GM12878 (cell line): ENCODE measurements around the gene DHX32.

Source experiments
- TF ChIP-seq, protein P1 (sequence below), 3 experiments: IDR thresholded peaks in 2 of 3; conservative IDR thresholded peaks in 1 of 3; 2 replicates each; pipeline ENCODE4 v1.5.1; 2011; ENCODE audit warnings: low read depth in 3 of 3, low read length in 3 of 3, mild to moderate bottlenecking in 3 of 3, control low read depth in 2 of 3, moderate library complexity in 2 of 3, inconsistent platforms in 1 of 3, mixed read lengths in 1 of 3; ENCODE audit not compliant: control insufficient read depth in 2 of 3, insufficient read depth in 1 of 3; ENCODE audit errors: extremely low read depth in 1 of 3
- TF ChIP-seq, protein P2 (sequence below): fragments of 450-650 bp; IDR thresholded peaks from 2 replicates; pipeline ENCODE4 v1.6.1; 2016; ENCODE audit warnings: mild to moderate bottlenecking

DNA sequence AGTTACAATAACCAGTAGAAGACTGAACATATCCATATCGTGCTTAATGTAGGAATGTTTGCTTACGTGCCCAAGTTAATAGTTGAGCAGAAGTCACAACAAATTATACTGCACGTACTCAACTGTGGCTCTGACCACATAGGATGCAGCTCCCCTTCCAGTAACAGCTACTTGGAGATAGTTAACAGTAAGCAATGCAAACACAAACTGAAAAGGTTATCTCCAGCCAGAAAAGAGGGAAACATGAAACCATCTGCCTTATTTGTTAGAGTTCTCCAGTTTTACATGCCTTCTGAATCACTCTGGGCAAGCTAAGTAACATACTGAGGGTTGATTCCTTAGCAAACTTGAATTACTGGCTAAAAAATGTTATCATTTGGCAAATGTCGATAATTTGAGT, 9.8 kb downstream of the DHX32 start:
- TF ChIP-seq, protein P1, sequence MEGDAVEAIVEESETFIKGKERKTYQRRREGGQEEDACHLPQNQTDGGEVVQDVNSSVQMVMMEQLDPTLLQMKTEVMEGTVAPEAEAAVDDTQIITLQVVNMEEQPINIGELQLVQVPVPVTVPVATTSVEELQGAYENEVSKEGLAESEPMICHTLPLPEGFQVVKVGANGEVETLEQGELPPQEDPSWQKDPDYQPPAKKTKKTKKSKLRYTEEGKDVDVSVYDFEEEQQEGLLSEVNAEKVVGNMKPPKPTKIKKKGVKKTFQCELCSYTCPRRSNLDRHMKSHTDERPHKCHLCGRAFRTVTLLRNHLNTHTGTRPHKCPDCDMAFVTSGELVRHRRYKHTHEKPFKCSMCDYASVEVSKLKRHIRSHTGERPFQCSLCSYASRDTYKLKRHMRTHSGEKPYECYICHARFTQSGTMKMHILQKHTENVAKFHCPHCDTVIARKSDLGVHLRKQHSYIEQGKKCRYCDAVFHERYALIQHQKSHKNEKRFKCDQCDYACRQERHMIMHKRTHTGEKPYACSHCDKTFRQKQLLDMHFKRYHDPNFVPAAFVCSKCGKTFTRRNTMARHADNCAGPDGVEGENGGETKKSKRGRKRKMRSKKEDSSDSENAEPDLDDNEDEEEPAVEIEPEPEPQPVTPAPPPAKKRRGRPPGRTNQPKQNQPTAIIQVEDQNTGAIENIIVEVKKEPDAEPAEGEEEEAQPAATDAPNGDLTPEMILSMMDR (IDR thresholded peaks at IDR 0.05 in 2 of 3, conservative IDR thresholded peaks at IDR 0.05 in 1 of 3; ENCODE audit: control insufficient read depth in 2 of 3, extremely low read depth in 1 of 3, insufficient read depth in 1 of 3, low read depth in 3 of 3, low read length in 3 of 3): no peak
- TF ChIP-seq, protein P2, sequence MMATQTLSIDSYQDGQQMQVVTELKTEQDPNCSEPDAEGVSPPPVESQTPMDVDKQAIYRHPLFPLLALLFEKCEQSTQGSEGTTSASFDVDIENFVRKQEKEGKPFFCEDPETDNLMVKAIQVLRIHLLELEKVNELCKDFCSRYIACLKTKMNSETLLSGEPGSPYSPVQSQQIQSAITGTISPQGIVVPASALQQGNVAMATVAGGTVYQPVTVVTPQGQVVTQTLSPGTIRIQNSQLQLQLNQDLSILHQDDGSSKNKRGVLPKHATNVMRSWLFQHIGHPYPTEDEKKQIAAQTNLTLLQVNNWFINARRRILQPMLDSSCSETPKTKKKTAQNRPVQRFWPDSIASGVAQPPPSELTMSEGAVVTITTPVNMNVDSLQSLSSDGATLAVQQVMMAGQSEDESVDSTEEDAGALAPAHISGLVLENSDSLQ: no peak
